Natural killer cell treated with Interleukin-12 subunit alpha and Interleukin-12 subunit beta and Interleukin-15 and Interleukin-18, amount 100 ng/mL, for 72 hours (primary cell): ENCODE results near the gene LRRC4C. TPM values are rescaled to one million over a fixed set of nuclear protein-coding genes. Genes with fewer than 3 reads are reported as not detected.
A peak's percentile ranks its signal among the peaks of the same experiment; 100 is the strongest.

ENCODE experiments used
- ATAC-seq, 2 donors: fragments of 150-1000 bp; cut with Tn5 transposase in 1 of 2; sonication (Bioruptor Pico), chemical (Tn5 transposase) in 1 of 2; 2 replicates each; pipeline ENCODE4 v1.10.0; 2021
- DNase-seq: peaks from one replicate; pipeline ENCODE4 v3.0.0; 2022; ENCODE audit warnings: low spot score
- H3K27ac Mint-ChIP-seq, 2 donors: 1 replicate in 1 of 2; 2 replicates in 1 of 2; pipeline ENCODE4 v1.8.0; 2022; ENCODE audit warnings: mixed read lengths in 2 of 2, mild to moderate bottlenecking in 1 of 2, moderate library complexity in 1 of 2
- H3K27me3 Mint-ChIP-seq, 2 donors: 1 replicate in 1 of 2; 2 replicates in 1 of 2; pipeline ENCODE4 v1.8.0; 2022; ENCODE audit warnings: mixed read lengths in 2 of 2
- H3K36me3 Mint-ChIP-seq: one replicate; pipeline ENCODE4 v1.8.0; 2022; ENCODE audit warnings: mixed read lengths
- H3K4me1 Mint-ChIP-seq, 2 donors: 1 replicate in 1 of 2; 2 replicates in 1 of 2; pipeline ENCODE4 v1.8.0; 2022; ENCODE audit warnings: low read depth in 2 of 2, mixed read lengths in 2 of 2, mild to moderate bottlenecking in 1 of 2
- H3K4me3 Mint-ChIP-seq: one replicate; pipeline ENCODE4 v1.8.0; 2022; ENCODE audit warnings: mixed read lengths
- H3K9me3 Mint-ChIP-seq: 2 replicates; pipeline ENCODE4 v1.8.0; 2022; ENCODE audit warnings: mixed read lengths
- total RNA-seq, 2 donors: library from RNA; stranded (reverse); gene quantifications; one replicate each; pipeline ENCODE4 v1.2.3, GENCODE V29; 2022

Gene LRRC4C
- total RNA-seq, 2 donors from 2014 or later = not detected

DNA sequence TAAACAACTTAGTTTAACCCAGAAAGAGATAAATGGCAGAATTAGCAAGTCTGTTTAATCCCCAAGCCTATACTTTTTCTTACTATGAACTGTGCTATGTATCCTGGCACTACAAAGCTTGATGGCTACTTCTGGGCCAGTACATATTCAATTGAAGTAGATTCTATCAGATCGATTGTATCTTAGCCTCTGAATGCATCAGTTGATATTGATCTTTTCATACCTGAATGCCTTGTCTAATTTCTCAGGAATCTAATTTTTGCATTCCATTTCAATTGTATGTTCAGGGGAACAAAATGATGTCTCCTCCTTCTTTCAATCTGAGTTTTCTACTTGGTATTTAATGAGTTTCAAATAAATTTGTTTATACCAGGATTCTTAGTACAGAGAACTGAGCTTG is 1137.9 kb downstream of the LRRC4C start:
- no peaks in the 10 kb centered on the region for H3K36me3 Mint-ChIP-seq
- H3K27ac Mint-ChIP-seq = no peak overlapping the region
- no peak overlapping the region for H3K4me3 Mint-ChIP-seq

DNA sequence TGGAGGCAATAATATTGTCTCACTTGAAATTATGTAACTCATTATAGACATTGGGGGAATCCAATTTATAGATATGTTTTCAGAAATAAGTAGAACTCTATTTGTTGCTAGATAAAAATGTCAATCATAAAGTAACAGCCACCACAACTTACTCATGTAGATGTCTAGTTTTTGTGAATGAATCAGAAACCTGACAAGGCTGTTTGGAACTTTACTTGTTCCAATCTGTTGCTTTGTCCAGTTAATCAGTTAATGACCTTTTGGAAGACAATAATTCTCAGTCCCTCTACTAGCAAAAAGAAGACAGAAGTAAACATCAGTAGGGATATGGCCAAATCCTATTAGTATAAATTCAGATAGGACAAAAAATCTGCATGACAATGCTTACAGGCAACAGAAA is 1143.3 kb downstream of the LRRC4C start:
- no peaks in the 10 kb centered on the region for H3K36me3 Mint-ChIP-seq
- no peak for ATAC-seq

More for the DNA sequence above, 1137.9 kb downstream of the LRRC4C start:
- Mint-ChIP-seq H3K9me3 (peaks cover 3% of the 10 kb centered on the region), H3K4me1 (no peaks in the 10 kb centered on the region), H3K27me3 (no peaks in the 10 kb centered on the region)
- no peak for DNase-seq
- ATAC-seq = no peak

DNA sequence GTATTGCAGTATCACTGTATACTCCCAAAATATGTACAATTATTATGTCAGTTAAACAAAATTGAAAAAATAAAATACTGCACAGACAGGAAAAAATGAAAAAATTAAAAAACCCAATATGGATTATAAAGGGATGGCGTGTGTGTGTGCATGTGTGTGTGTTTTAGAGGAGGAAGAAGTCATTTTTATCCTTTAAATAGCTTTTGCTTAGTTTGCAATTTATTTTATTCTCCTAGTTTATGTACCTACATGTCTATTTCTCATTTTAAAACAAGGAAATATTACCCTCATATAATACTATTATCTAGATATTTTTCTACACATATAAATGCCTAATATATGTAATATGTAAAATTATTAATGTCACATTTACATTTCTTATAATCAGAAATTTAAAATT is 1144.3 kb downstream of the LRRC4C start:
- Mint-ChIP-seq H3K36me3 (no peaks in the 10 kb centered on the region), H3K27me3 (no peaks in the 10 kb centered on the region), H3K4me1 (no peaks in the 10 kb centered on the region), H3K4me3 (no peak overlapping the region), H3K9me3 (peaks cover 6% of the 10 kb centered on the region), H3K27ac (no peak overlapping the region)
- DNase-seq (no peak), ATAC-seq (no peak)

More for the DNA sequence above, 1143.3 kb downstream of the LRRC4C start:
- Mint-ChIP-seq H3K4me3 (no peak overlapping the region), H3K27me3 (no peaks in the 10 kb centered on the region), H3K9me3 (peaks cover 6% of the 10 kb centered on the region), H3K4me1 (no peaks in the 10 kb centered on the region), H3K27ac (no peak overlapping the region)
- no peak for DNase-seq

DNA sequence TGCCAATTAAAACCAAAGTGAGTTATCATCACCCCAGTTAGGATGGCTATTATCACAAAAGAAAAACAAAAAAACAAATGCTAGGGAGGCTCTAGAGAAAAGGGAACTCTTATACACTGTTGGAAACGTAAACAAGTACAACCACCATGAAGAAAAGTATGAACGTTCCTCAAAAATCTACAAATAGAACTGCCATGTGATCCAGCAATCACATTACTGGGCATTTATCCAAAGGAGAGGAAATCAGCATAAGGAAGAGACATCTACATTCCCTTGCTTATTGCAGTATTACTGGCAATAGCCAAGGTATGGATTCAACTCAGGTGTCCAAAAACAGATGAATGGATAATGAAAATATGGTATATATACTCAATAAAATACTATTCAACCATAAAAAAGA is 1145.1 kb downstream of the LRRC4C start:
- no peaks in the 10 kb centered on the region for H3K27me3 Mint-ChIP-seq
- H3K4me3 Mint-ChIP-seq = no peak overlapping the region
- peaks cover 6% of the 10 kb centered on the region for H3K9me3 Mint-ChIP-seq
- H3K36me3 Mint-ChIP-seq = no peaks in the 10 kb centered on the region
- no peaks in the 10 kb centered on the region for H3K4me1 Mint-ChIP-seq
- no peak overlapping the region for H3K27ac Mint-ChIP-seq
- ATAC-seq (no peak), DNase-seq (no peak)

DNA sequence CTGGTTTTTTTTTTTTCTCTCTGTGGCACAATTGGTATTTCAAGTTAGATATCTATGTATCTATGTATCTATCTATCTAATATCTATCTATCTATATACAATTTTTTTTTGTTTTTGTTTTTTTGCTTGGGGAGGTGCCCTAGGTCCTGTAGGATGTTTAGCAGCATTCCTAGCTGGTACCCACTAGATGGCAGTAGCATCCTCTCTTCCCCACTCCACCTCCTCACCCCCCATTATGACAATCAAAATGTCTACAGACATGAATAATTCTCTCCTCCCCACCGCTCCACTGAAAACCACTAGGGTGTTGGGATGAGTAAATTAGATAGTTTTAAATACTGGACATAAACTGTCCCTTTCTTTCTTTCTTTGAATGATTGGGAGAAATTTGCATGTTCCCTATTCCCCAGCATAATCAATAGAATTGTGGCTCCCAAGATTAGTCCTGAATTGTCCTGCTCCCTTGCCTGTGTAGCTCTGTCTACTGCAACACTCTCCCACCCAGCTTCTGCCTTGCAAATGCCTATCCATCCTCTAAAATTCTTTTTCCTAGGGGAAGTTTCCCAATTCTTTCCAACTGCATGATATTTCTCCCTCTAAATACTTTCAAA is 1152.4 kb downstream of the LRRC4C start:
- DNase-seq (no peak), ATAC-seq (no peak)
- no peak overlapping the region for H3K27ac Mint-ChIP-seq
- peaks cover 12% of the 10 kb centered on the region for H3K9me3 Mint-ChIP-seq
- H3K27me3 Mint-ChIP-seq = no peaks in the 10 kb centered on the region
- no peaks in the 10 kb centered on the region for H3K36me3 Mint-ChIP-seq
- no peaks in the 10 kb centered on the region for H3K4me1 Mint-ChIP-seq
- H3K4me3 Mint-ChIP-seq = no peak overlapping the region

DNA sequence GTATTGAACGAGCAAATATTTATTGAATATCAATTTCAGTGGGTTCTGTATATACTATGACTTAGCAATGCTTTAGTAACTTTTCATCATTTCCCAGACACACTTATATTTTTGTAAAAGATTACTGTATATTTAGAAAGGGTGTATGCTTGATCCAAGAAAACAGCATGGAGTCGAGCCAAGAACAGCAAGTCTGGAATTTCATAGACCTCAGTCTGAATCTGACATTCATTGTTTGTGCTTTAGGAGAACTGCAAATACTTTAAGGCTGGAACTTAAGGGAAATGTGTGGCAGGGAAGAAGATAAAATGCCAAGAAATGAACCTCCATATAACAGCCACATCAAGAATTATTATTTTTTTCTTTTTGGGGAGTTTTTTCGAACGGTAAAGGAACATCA is 1156.8 kb downstream of the LRRC4C start:
- no peak overlapping the region for H3K27ac Mint-ChIP-seq
- H3K4me1 Mint-ChIP-seq = no peaks in the 10 kb centered on the region
- no peak overlapping the region for H3K4me3 Mint-ChIP-seq
- no peaks in the 10 kb centered on the region for H3K36me3 Mint-ChIP-seq
- no peak for DNase-seq
- ATAC-seq = no peak
- peaks cover 23% of the 10 kb centered on the region for H3K9me3 Mint-ChIP-seq
- H3K27me3 Mint-ChIP-seq = no peaks in the 10 kb centered on the region

DNA sequence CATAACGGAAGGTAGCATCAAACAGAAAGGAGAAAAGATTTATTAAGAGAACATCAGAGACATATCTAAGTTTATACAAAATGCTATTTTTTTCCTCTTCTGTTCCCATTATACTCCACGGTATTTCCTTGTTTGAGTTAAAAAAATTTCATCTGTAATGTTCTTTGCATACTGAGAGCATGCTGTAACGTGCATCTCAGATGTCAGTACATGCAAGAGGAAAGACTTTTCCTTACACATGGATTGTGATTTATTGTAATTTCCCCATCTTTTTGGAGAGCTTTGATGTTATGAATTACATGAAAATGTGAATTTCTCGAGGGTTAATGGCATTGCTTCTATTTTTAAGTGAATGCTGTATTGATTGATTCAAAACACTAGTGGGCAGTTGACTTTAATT is 1164.0 kb downstream of the LRRC4C start:
- Mint-ChIP-seq H3K36me3 (no peaks in the 10 kb centered on the region), H3K9me3 (peaks cover 11% of the 10 kb centered on the region), H3K27me3 (peaks cover 8 to 12% of the 10 kb centered on the region in 2 donors), H3K27ac (no peak overlapping the region), H3K4me3 (no peak overlapping the region), H3K4me1 (peaks cover 5 to 10% of the 10 kb centered on the region in 2 donors)
- DNase-seq (no peak), ATAC-seq (no peak)

DNA sequence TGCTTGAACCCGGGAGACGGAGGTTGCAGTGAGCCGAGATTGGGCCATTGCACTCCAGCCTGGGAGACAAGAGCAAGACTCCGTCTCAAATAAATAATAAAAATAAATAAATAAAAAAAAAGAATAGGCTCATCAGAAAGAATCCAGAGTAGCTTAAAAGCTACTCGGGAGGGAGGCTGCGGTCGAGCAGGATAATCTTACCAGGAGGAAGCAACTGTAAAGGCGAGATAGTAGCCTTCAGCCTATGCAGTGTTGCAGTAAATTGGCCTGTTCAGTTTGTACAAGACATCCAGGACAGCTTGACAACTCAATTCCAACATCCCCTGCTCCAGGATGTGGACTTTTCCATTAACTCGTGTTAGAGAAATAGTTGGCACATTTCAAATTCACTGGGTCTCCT is 1164.7 kb downstream of the LRRC4C start:
- ATAC-seq (no peak), DNase-seq (no peak)
- H3K9me3 Mint-ChIP-seq = peaks cover 8% of the 10 kb centered on the region
- H3K27ac Mint-ChIP-seq = no peak overlapping the region
- no peak overlapping the region for H3K4me3 Mint-ChIP-seq
- H3K27me3 Mint-ChIP-seq = peaks cover 8 to 12% of the 10 kb centered on the region in 2 donors
- peaks cover 5 to 10% of the 10 kb centered on the region in 2 donors for H3K4me1 Mint-ChIP-seq
- H3K36me3 Mint-ChIP-seq = no peaks in the 10 kb centered on the region

DNA sequence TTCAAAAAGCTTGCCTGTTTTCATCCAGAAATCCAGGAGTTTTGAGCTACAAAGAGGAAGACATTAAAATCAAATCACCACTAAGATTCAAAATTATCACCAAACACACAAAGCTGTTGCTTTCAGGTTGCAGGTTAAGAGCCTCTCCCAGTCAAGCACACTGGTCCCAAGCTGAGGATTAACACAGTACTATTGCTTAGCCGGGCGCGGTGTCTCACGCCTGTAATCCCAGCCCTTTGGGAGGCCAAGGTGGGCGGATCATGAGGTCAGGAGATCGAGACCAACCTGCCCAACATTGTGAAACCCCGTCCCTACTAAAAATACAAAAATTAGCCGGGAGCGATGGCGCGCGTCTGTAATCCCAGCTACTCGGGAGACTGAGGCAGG is 1165.1 kb downstream of the LRRC4C start:
- H3K4me3 Mint-ChIP-seq = peak overlapping the region; percentile 67
- H3K9me3 Mint-ChIP-seq = peaks cover 5% of the 10 kb centered on the region
- ATAC-seq (no peak), DNase-seq (no peak)
- no peak overlapping the region for H3K27ac Mint-ChIP-seq
- H3K4me1 Mint-ChIP-seq = peaks cover 5 to 10% of the 10 kb centered on the region in 2 donors
- no peaks in the 10 kb centered on the region for H3K36me3 Mint-ChIP-seq
- peaks cover 8 to 12% of the 10 kb centered on the region in 2 donors for H3K27me3 Mint-ChIP-seq

DNA sequence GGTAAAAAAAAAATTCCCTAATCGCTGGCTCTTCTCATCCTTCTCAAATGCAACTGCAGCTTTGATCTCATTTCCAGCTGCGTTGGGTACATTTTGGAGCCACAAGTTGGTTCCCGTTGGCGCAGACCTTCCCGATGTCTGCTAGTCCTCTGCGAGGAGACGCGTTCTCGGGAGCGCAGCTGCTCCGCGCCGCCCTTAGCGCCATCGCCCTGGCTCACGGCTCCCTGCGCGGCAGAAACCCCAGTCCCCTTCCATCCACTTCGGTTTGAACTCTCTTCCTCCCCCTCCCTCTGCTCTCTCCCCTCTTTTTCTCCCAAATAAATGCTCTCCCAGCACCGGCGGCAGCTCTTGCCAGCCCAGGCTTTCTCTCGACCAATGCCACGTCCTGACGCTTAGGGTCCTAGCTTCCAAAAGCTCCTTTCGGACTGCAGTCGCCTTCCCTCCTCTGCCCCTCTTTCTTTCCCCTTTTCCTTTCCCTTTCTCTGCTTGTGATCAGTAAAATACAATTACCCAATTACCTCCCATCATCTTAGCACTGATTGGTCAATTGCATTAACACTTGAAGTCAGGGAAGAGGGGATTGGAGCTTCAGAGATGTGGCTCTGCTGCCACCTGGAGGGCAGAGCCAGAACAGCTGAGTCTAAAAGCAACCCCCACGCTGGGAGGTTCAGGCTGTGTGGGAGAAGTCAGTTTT is 1165.7 kb downstream of the LRRC4C start:
- ATAC-seq (peak; percentile 44 to 77), DNase-seq (no peak)
- Mint-ChIP-seq H3K27ac (no peak overlapping the region), H3K36me3 (no peaks in the 10 kb centered on the region), H3K4me1 (peaks cover 5 to 10% of the 10 kb centered on the region in 2 donors), H3K4me3 (peak overlapping the region; percentile 67), H3K27me3 (peaks cover 8 to 12% of the 10 kb centered on the region in 2 donors), H3K9me3 (peaks cover 5% of the 10 kb centered on the region)

DNA sequence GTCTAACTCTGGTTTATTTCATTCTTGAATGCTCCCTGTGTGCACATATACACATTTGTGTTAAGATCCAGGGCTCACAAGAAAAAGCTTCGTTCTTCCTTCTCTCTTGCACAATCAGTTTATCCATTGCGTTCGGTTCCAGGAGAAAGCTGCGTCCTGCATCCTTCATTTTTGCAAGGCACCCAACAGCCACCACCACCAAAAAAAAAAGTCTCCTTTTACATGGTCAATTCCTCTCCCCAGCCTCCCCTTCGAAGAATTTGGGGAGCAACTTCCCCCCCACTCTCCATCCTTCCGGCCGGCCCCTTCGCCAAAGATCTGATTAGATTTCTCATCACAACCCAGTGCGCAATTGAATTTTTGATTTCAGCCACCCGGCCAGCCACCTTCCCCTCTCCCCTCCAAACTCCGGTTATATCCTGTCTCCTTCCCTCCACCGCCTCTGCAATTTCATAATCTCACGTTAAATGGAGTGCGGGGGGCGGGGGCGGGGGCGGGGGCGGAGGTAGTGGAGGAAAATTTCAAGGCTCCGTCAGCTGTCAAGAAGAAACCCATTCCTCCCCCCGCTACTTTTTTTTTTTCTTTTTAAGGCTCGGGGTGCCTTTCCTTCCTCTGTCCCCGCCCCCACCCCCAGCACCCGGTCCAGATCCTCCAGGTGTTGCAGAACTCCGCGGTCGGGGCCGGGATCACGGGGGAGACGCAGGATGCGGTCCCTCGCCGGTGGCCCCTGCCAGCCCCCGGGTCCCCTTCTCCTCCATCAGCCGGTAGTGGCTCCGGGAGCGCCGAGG is 1166.5 kb downstream of the LRRC4C start:
- Mint-ChIP-seq H3K27me3 (peaks cover 8 to 12% of the 10 kb centered on the region in 2 donors), H3K4me1 (peaks cover 5 to 10% of the 10 kb centered on the region in 2 donors), H3K9me3 (no peaks in the 10 kb centered on the region), H3K4me3 (no peak overlapping the region), H3K27ac (no peak overlapping the region), H3K36me3 (no peaks in the 10 kb centered on the region)
- ATAC-seq = no peak
- DNase-seq = no peak

DNA sequence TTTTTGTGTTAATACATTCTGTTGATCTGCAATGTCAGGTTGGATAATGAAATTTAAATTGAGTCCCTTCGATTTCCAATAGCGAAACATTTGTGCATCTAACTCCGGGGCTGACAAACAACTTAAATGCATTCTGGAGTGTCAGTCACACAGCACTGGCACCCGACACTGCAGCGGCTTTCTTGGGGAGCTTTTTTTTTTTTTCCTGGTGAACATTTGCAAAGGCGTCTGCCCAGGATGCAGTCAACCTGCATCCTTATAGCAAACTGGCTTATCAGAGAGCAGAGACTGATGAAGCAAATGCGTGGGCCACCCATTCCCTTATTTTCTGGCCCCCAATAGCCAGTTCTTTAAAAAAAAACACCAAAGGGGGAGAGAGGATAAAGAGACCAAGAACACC is 1167.7 kb downstream of the LRRC4C start:
- no peaks in the 10 kb centered on the region for H3K9me3 Mint-ChIP-seq
- no peaks in the 10 kb centered on the region for H3K36me3 Mint-ChIP-seq
- DNase-seq (no peak), ATAC-seq (no peak)
- H3K27me3 Mint-ChIP-seq = peaks cover 8 to 12% of the 10 kb centered on the region in 2 donors
- peaks cover 5 to 10% of the 10 kb centered on the region in 2 donors for H3K4me1 Mint-ChIP-seq
- H3K27ac Mint-ChIP-seq = no peak overlapping the region
- no peak overlapping the region for H3K4me3 Mint-ChIP-seq

DNA sequence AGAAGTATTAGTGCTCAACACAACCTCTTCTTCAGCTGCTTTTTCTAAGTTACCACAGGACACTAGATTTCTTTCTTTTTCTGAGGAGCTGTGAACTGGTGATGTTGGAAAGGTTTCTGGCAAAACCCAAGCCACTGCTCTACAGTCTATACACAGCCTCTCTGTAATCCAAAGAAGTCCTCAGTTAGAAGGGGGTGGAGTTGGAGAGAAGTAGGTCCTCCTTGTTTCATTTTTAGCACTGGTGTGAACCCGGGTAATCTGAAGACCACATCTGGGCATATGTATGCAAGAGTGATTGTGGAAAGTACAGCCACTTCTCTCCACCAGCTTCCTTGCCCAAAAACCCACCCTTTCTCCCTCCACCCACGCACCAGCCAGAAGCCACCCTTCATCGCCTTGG is 1168.1 kb downstream of the LRRC4C start:
- no peaks in the 10 kb centered on the region for H3K36me3 Mint-ChIP-seq
- peaks cover 5 to 10% of the 10 kb centered on the region in 2 donors for H3K4me1 Mint-ChIP-seq
- H3K4me3 Mint-ChIP-seq = no peak overlapping the region
- ATAC-seq (no peak), DNase-seq (no peak)
- no peaks in the 10 kb centered on the region for H3K9me3 Mint-ChIP-seq
- no peak overlapping the region for H3K27ac Mint-ChIP-seq
- H3K27me3 Mint-ChIP-seq = peaks cover 8 to 12% of the 10 kb centered on the region in 2 donors

DNA sequence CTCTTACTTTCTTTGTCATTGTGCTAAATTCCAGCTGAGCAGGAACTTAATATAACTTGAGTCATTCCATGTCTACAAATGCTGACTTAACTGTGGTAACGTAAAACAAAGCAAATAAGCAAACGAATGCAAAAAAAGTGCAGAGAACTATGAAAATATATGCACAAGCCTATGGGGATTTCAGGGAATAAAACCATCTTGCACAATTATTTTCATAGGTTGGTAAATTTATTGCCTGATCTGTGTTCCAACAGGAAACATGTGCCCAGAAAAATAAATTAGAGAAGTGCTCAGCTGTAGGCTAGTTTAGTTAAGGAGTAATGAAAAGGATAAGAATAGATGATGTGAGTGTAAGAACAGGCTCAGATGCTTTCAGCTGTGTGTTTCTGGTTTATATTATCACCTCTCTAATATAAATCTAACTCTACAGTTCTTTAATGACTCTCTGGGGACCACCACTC is 1169.3 kb downstream of the LRRC4C start:
- Mint-ChIP-seq H3K9me3 (peaks cover under 1% of the 10 kb centered on the region), H3K27me3 (peaks cover 8 to 12% of the 10 kb centered on the region in 2 donors), H3K4me1 (peaks cover 5 to 10% of the 10 kb centered on the region in 2 donors), H3K27ac (no peak overlapping the region), H3K36me3 (no peaks in the 10 kb centered on the region), H3K4me3 (no peak overlapping the region)
- DNase-seq = no peak
- no peak for ATAC-seq
